HG03159 (cell line): Measurements from ENCODE around the gene IRGQ.
A peak's percentile ranks its signal among the peaks of the same experiment; 100 is the strongest.
"Not testable (repeated sequence)": the region's sequence is repeated elsewhere in the genome, so short reads cannot be mapped to it uniquely, and the experiment has no call there.

ENCODE experiments used
- ATAC-seq: cut with Tn5 transposase; IDR thresholded peaks from one replicate; pipeline ENCODE4 v1.9.1; 2021; ENCODE audit warnings: mild to moderate bottlenecking, moderate library complexity; ENCODE audit not compliant: unreplicated experiment

Gene IRGQ

GRCh38 chr19:43595999-43596841 is at the start of gene IRGQ, which contains the start of gene ZNF576:
TSS of gene IRGQ (minus strand) at chr19:43596134. CDS start at chr19:43595338, 796 bp downstream.
TSS of gene ZNF576 (plus strand) at chr19:43596595. CDS start at chr19:43597109, 514 bp downstream.
- ATAC-seq, result peak; percentile 75

GRCh38 chr19:43644181-43644580 is 48.2 kb upstream of the IRGQ start:
- no peak for ATAC-seq

- ATAC-seq, result no peak
Measured at GRCh38 chr19:43643326-43643725, 47.4 kb upstream of the IRGQ start.

- no peak for ATAC-seq
Measured at GRCh38 chr19:43642531-43642930, 46.6 kb upstream of the IRGQ start.

GRCh38 chr19:43641333-43641732 is 45.4 kb upstream of the IRGQ start:
- no peak for ATAC-seq

GRCh38 chr19:43640424-43640757 is 44.5 kb upstream of the IRGQ start:
- ATAC-seq, result no peak

GRCh38 chr19:43639519-43640423 is 43.8 kb upstream of the IRGQ start, which contains the start of gene CADM4:
TSS of gene CADM4 (minus strand) at chr19:43639850. CDS start at chr19:43639790, 60 bp downstream.
- ATAC-seq, result no peak

- no peak for ATAC-seq
Measured at GRCh38 chr19:43638995-43639518, 43.1 kb upstream of the IRGQ start.

- no peak for ATAC-seq
Measured at GRCh38 chr19:43638214-43638994, 42.5 kb upstream of the IRGQ start.

- no peak for ATAC-seq
Measured at GRCh38 chr19:43636121-43636683, 40.3 kb upstream of the IRGQ start.

GRCh38 chr19:43635561-43635940 is 39.6 kb upstream of the IRGQ start:
- ATAC-seq, result not testable (repeated sequence)

GRCh38 chr19:43634872-43635560 is 39.1 kb upstream of the IRGQ start:
- ATAC-seq, result no peak

- ATAC-seq, result no peak
Measured at GRCh38 chr19:43634506-43634871, 38.6 kb upstream of the IRGQ start.

- ATAC-seq, result no peak
Measured at GRCh38 chr19:43634068-43634467, 38.1 kb upstream of the IRGQ start.

- no peak for ATAC-seq
Measured at GRCh38 chr19:43633520-43633919, 37.6 kb upstream of the IRGQ start.

GRCh38 chr19:43631491-43631890 is 35.6 kb upstream of the IRGQ start:
- ATAC-seq, result no peak

GRCh38 chr19:43628646-43629326 is 32.9 kb upstream of the IRGQ start:
- ATAC-seq, result no peak

GRCh38 chr19:43626838-43627237 is 30.9 kb upstream of the IRGQ start:
- ATAC-seq, result no peak

GRCh38 chr19:43625918-43626579 is 30.1 kb upstream of the IRGQ start:
- ATAC-seq, result no peak
